Activated naive CD8-positive, alpha-beta T cell treated with anti-CD3 and anti-CD28 coated beads, Interleukin-2, amount 10 ng/mL, durations not matched to agents 7 days and 5 days (primary cell): Measurements from ENCODE around the gene ENPP4. TPM values are rescaled to one million over a fixed set of nuclear protein-coding genes. Genes with fewer than 3 reads are reported as not detected.
"Not testable (repeated sequence)": the region's sequence is repeated elsewhere in the genome, so short reads cannot be mapped to it uniquely, and the experiment has no call there.

Experiments
- ATAC-seq: fragments of 150-1000 bp; cut with Tn5 transposase; one replicate; pipeline ENCODE4 v1.10.0; 2021; ENCODE audit warnings: low read depth, moderate library complexity
- POLR2A ChIA-PET: fragments of 350-600 bp; sonication (Branson Sonifier 250); formaldehyde crosslinking; loops from one replicate; lab custom pipeline; 2021; ENCODE audit warnings: antibody characterized with exemption; lab: Charles Lee
- DNase-seq: peaks from one replicate; pipeline ENCODE4 v3.0.0; 2021
- H3K27ac Mint-ChIP-seq: one replicate; pipeline ENCODE4 v1.8.0; 2022; ENCODE audit warnings: mild to moderate bottlenecking, mixed read lengths
- H3K27me3 Mint-ChIP-seq: one replicate; pipeline ENCODE4 v1.8.0; 2022; ENCODE audit warnings: mild to moderate bottlenecking, moderate library complexity, mixed read lengths
- H3K36me3 Mint-ChIP-seq: one replicate; pipeline ENCODE4 v1.8.0; 2021; ENCODE audit warnings: mild to moderate bottlenecking, mixed read lengths
- H3K4me1 Mint-ChIP-seq: one replicate; pipeline ENCODE4 v1.8.0; 2021; ENCODE audit warnings: mixed read lengths
- H3K4me3 Mint-ChIP-seq: one replicate; pipeline ENCODE4 v1.8.0; 2022; ENCODE audit warnings: mild to moderate bottlenecking, moderate library complexity, mixed read lengths
- H3K9me3 Mint-ChIP-seq: one replicate; pipeline ENCODE4 v1.8.0; 2021; ENCODE audit warnings: mixed read lengths
- total RNA-seq, 2 experiments: library from RNA; stranded (reverse); gene quantifications; one replicate each; pipeline ENCODE4 v1.2.3, GENCODE V29; 2021

The ENPP4 gene
- total RNA-seq, 2 experiments from 2014 or later: 9.0 to 9.3 TPM

DNA sequence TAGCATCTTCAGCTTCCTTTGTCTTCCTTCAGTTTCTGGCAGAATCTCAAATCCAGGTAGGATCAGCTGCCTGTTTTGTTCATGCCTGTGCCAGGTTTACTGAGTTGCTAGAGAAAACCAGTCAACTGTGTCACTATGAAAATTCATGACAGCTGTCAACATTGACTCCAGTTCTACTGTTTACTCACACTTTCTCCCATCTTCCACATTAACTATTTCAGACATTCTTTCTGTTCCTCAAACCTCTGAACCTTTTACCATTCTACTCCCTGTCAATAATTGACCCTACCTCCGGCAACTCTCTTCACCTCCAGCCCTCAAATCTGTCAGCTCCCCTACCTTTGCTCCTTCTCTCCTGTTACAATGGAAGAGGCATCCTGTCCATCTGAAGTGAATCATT lies 8.5 kb downstream of the ENPP4 start:
- Mint-ChIP-seq H3K27me3 (no peaks in the 10 kb centered on the region), H3K27ac (no peak overlapping the region), H3K9me3 (no peaks in the 10 kb centered on the region), H3K4me1 (peaks cover 4% of the 10 kb centered on the region), H3K4me3 (no peak overlapping the region), H3K36me3 (peaks cover 11% of the 10 kb centered on the region)
- ATAC-seq (no peak), DNase-seq (no peak)
- POLR2A ChIA-PET: interaction anchor here (0.9 kb wide), 1 partner anchor 9 kb away, joined by 3 read pairs; the partner anchor contains the start of gene ENPP4

DNA sequence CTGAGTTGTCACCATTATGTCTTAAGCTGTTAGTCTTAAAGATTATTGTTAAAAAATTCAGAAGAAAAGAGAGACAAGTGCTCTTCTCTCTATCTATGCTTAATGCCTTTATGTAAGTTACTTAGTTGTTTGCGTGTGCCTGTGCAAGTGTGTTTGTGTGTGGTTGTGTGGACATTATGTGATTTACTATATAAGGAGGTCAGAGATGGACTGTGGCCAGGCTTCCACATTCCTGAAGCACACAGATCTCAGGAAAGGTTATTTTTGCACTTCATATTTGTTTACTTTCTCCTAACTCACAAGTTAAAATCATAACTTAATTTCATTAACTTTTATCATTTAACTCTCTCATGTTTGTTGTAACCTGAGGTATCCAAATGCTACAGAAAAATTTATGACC lies 14.5 kb downstream of the ENPP4 start:
- no peaks in the 10 kb centered on the region for H3K27me3 Mint-ChIP-seq
- POLR2A ChIA-PET: no interaction called here
- H3K27ac Mint-ChIP-seq: no peak overlapping the region
- no peak for ATAC-seq
- no peaks in the 10 kb centered on the region for H3K4me1 Mint-ChIP-seq
- no peak for DNase-seq
- H3K4me3 Mint-ChIP-seq: no peak overlapping the region
- no peaks in the 10 kb centered on the region for H3K9me3 Mint-ChIP-seq
- H3K36me3 Mint-ChIP-seq: peaks cover 10% of the 10 kb centered on the region

DNA sequence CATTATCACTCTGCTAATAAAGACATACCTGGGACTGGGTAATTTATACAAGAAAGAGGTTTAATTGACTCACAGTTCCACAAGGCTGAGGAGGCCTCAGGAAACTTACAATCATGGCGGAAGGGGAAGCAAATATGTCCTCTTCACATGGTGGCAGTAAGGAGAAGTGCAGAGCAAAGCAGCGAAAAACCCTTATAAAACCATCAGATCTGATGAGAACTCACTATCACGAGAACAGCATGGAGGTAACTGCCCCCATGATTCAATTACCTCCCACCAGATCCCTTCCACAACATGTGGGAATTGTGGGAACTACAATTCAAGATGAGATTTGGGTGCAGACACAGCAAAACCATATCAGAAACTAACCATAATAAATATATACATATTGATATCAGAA lies 19.3 kb downstream of the ENPP4 start:
- H3K27me3 Mint-ChIP-seq, H3K9me3 Mint-ChIP-seq, H3K4me1 Mint-ChIP-seq, H3K27ac Mint-ChIP-seq, H3K4me3 Mint-ChIP-seq, POLR2A ChIA-PET, DNase-seq, ATAC-seq, H3K36me3 Mint-ChIP-seq: not testable (repeated sequence)

DNA sequence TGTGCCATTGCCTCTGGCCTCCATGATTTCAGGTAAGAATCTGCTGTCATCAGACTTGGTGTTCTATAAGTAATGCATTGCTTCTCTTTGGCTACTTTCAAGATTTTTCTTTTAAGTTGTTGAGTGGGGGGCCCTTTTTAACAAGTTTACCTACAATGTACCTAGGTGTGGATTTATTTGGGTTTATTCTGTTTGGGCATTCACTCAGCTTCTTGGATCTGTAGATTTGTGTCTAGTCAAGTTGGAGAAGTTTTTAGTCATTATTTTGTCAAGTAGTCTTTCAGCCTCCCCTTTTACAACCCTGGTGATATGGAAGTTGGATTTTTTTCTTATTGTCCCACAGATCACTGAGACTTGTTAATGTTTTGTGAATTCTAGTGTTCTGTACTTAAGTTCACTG lies 26.9 kb downstream of the ENPP4 start:
- Mint-ChIP-seq H3K4me3 (no peak overlapping the region), H3K9me3 (peaks cover 2% of the 10 kb centered on the region), H3K27me3 (peaks cover 18% of the 10 kb centered on the region), H3K4me1 (no peaks in the 10 kb centered on the region), H3K27ac (no peak overlapping the region), H3K36me3 (no peaks in the 10 kb centered on the region)
- no peak for DNase-seq
- POLR2A ChIA-PET: no interaction called here
- ATAC-seq: no peak

DNA sequence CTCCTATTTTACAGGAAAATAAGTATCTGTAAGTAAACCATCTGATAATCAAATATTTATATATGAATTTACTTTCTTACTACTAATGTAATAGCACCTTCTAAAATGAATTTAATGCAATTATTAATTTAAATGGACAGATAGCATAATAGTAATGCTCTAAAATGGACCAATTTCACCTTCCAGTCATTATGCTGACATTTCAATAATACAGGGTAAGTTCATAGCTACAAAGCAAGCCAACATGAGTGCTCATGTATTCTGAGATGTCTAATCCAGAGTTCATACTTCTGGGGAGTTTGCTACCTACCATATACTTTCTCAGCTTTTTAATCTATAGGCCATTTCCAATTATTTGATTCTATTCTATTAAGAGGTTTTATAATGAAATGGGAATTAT lies 29.4 kb downstream of the ENPP4 start:
- Mint-ChIP-seq H3K27ac (no peak overlapping the region), H3K4me3 (no peak overlapping the region), H3K9me3 (peaks cover 2% of the 10 kb centered on the region), H3K4me1 (no peaks in the 10 kb centered on the region), H3K36me3 (no peaks in the 10 kb centered on the region), H3K27me3 (peaks cover 14% of the 10 kb centered on the region)
- ATAC-seq (no peak), DNase-seq (no peak)
- POLR2A ChIA-PET: no interaction called here

DNA sequence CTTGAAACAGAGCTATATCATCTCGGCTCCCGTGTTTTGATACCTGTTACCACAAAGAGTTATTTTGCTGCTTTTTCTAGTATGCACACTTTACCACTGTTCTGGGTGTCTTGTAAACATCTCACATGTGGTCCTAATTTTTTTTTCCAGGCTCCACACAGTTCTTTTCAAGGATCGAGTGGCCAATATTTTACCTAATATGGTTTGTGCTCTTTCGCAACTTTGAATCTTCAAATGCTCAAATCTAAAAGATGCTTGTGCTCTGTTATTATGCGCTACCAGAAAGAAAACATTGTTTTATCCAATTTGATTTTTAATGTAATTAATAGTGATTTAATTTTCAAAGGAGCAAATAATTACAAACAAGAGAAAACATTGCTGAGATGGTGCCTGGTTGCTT lies 30.3 kb downstream of the ENPP4 start:
- no peaks in the 10 kb centered on the region for H3K4me1 Mint-ChIP-seq
- H3K27ac Mint-ChIP-seq: no peak overlapping the region
- POLR2A ChIA-PET: no interaction called here
- peaks cover 13% of the 10 kb centered on the region for H3K27me3 Mint-ChIP-seq
- DNase-seq: no peak
- H3K9me3 Mint-ChIP-seq: peaks cover 2% of the 10 kb centered on the region
- H3K4me3 Mint-ChIP-seq: no peak overlapping the region
- no peaks in the 10 kb centered on the region for H3K36me3 Mint-ChIP-seq
- ATAC-seq: no peak

DNA sequence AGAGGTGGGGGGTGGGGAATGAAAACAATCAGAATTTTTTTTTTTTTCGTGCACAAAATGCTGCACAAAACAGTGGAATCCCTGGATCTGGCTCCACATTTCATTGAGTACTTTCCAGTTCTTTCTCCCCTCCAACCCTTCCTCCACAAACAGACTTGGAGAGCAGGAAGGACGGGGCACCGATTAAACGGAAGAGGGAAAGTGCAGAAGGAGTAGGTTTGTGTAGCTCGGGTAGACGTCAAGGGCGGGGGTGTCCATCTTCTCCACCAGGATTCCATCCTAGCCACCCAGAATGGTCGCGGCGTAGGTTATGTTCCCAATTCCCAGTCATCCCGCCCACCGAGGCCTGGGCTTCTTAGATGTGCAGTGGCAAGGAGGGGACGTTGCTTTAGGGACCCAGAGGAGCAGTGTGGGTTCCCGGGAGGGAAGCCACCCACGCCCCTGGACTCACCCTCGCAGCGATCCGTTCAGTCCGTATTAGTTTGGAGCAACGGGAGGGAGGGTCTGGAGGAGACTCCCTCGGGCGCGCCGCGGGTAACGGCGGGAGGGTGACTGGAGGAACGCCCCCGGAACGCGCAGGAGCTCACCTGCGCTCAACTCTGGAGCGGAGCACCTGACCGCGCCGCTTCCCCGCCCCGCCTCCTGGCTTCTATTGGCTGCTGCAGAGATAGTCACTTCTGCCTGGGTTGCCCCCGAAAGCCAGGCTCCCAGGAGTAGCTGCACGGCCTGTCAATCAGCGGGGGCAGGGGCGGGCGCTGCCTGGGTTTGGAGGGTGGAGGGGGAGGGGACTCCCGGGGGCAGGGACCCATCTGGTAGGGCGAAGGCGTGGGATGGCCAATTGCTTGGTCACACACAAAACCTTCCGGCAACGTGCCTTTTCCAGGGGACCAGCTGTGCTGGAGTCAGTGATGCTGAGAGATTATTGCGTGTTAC lies 40.8 kb downstream of the ENPP4 start, which contains the start of gene ENPP5:
TSS of gene ENPP5 (minus strand) at position 624 of the 933 bp plus-strand sequence. CDS start 2,718 bp downstream, outside the sequence.
- peaks cover 28% of the 10 kb centered on the region for H3K27me3 Mint-ChIP-seq
- peaks cover 7% of the 10 kb centered on the region for H3K4me1 Mint-ChIP-seq
- H3K9me3 Mint-ChIP-seq: no peaks in the 10 kb centered on the region
- H3K27ac Mint-ChIP-seq: no peak within 1 kb of the TSS
- H3K36me3 Mint-ChIP-seq: no peaks in the 10 kb centered on the region
- peak; percentile 67 for DNase-seq
- H3K4me3 Mint-ChIP-seq: peak within 1 kb of the TSS; percentile 82
- POLR2A ChIA-PET: no interaction called here
- peak; percentile 90 for ATAC-seq

DNA sequence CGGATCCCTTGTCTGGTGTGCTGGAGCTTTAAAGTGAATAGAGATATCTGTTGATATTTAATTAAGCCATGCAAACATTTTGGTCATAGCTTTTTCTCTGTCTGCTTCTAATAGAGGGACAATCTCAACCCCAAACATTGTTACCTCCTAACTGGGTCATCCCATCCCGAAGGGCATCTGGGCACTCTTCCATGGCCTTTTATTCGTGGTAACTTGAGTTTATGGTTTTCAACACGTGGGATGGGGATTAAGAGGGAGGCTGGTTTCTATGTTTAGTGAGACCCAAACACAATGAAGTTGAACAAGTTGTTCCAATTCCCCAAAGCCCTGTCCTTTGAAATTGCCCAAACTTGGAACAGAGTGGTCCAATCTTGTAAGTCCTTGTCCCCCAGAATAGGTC lies 42.4 kb downstream of the ENPP4 start:
- H3K27me3 Mint-ChIP-seq: peaks cover 29% of the 10 kb centered on the region
- H3K4me3 Mint-ChIP-seq: no peak overlapping the region
- H3K27ac Mint-ChIP-seq: no peak overlapping the region
- ATAC-seq (no peak), DNase-seq (no peak)
- no peaks in the 10 kb centered on the region for H3K9me3 Mint-ChIP-seq
- no peaks in the 10 kb centered on the region for H3K36me3 Mint-ChIP-seq
- POLR2A ChIA-PET: no interaction called here
- peaks cover 11% of the 10 kb centered on the region for H3K4me1 Mint-ChIP-seq

DNA sequence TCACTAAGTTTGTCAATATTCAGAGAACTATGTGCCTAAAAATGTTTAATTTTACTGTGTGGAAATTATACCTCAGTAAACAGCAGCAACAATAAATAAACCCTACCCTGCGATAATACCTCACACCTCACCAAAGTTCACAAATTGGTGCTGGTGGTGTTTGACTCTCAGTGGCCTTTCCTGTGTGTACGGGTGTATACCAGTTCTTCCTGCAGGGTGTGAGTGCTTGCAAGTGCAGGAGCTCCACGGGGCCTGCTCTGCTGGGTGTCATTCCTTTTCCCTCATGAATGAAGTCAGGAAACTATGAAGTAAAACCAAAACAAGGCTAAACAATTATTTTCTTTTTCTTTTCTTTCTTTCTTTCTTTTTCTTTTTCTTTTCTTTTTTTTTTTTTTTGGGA lies 45.1 kb downstream of the ENPP4 start:
- peak overlapping the region; percentile 45 for H3K4me3 Mint-ChIP-seq
- DNase-seq (no peak), ATAC-seq (no peak)
- H3K9me3 Mint-ChIP-seq: peaks cover 5% of the 10 kb centered on the region
- peaks cover 4% of the 10 kb centered on the region for H3K36me3 Mint-ChIP-seq
- POLR2A ChIA-PET: no interaction called here
- peaks cover 45% of the 10 kb centered on the region for H3K27me3 Mint-ChIP-seq
- peaks cover 11% of the 10 kb centered on the region for H3K4me1 Mint-ChIP-seq
- H3K27ac Mint-ChIP-seq: peak overlapping the region; percentile 19

DNA sequence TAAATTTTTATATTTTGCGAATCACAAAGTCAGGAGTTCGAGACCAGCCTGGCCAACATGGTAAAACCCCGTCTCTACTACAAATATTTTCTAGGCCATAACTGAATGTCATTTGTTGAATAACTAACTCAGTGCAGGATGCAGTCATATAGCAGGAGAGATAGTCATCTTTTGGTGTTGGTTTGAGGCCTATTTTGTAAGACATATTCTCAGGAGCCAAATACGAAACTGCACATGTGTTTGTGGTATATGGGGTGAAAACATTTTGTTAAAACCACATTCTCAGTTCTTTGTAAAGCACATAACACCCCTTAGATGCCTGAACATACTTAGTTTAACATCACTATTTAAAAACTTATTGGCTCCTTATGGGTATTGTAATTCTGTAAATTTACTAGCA lies 45.7 kb downstream of the ENPP4 start:
- peak overlapping the region; percentile 45 for H3K4me3 Mint-ChIP-seq
- peaks cover 5% of the 10 kb centered on the region for H3K9me3 Mint-ChIP-seq
- peaks cover 43% of the 10 kb centered on the region for H3K27me3 Mint-ChIP-seq
- DNase-seq (no peak), ATAC-seq (peak; percentile 82)
- peak overlapping the region; percentile 19 for H3K27ac Mint-ChIP-seq
- H3K36me3 Mint-ChIP-seq: peaks cover 4% of the 10 kb centered on the region
- POLR2A ChIA-PET: no interaction called here
- H3K4me1 Mint-ChIP-seq: peaks cover 11% of the 10 kb centered on the region

DNA sequence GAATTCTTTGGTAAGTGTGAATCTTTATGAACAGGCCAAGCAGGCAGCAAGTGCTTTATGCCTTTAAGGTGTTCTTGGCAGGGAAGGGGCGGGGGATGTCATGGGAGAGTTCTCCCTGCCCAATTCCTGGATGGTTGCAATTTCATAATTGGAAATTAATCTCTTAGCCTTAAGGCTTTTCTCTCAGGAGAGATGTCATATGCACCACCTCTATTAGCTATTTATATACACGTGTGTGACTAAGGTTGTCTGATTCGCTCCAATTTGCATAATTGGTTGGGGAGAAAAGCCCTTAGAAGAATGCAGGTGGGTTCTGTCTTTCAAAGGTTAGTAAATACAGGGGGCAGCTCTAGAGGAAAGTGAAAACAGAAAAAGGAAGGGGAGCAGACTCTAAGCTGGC lies 46.2 kb downstream of the ENPP4 start:
- Mint-ChIP-seq H3K4me1 (peaks cover 11% of the 10 kb centered on the region), H3K4me3 (no peak overlapping the region)

DNA sequence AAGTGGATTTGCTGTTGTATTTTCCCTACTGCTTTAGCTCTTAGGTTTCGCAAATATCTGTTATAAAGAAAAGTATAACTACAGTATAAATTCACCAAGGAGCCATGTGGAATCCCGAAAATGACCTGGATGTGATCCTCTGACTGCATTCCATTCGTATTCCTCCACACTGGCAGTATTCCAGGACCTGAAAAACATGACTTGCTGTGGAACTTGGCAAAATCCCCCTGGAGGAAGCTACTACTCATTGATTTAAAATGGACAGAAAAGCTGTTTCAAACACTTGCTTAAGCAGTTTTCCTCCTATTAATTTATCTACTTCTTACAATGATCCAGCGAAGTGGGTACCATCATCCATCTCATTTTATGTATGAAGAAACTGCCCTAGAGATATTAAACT lies 54.3 kb downstream of the ENPP4 start:
- H3K27me3 Mint-ChIP-seq: peaks cover 67% of the 10 kb centered on the region
- no peaks in the 10 kb centered on the region for H3K4me1 Mint-ChIP-seq
- no peak overlapping the region for H3K4me3 Mint-ChIP-seq
- H3K9me3 Mint-ChIP-seq: peaks cover 1% of the 10 kb centered on the region
- ATAC-seq (no peak), DNase-seq (no peak)
- H3K36me3 Mint-ChIP-seq: no peaks in the 10 kb centered on the region
- POLR2A ChIA-PET: no interaction called here
- H3K27ac Mint-ChIP-seq: no peak overlapping the region

More for the DNA sequence above, 46.2 kb downstream of the ENPP4 start:
- peaks cover 5% of the 10 kb centered on the region for H3K9me3 Mint-ChIP-seq
- H3K27ac Mint-ChIP-seq: no peak overlapping the region
- no peak for ATAC-seq
- no peak for DNase-seq
- peaks cover 4% of the 10 kb centered on the region for H3K36me3 Mint-ChIP-seq
- peaks cover 42% of the 10 kb centered on the region for H3K27me3 Mint-ChIP-seq
- POLR2A ChIA-PET: no interaction called here

DNA sequence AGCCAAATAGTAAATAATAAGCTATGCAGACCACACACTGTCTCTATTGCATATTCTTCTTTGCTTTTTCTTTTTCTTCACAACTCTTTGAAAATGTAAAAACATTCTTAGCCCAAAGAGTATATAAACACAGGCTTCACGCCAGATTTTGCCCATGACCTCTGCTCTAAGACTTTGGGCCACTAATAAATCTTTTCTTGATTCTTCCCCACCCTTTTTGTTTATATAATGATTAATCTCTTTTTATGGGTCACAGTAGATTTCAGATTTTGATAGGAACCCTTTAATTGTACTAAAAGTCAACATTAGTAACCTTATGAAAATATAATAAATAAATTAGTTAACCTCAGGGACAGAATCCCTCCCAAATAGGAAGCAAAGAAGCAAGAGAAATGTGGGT lies 56.8 kb downstream of the ENPP4 start:
- no peaks in the 10 kb centered on the region for H3K4me1 Mint-ChIP-seq

DNA sequence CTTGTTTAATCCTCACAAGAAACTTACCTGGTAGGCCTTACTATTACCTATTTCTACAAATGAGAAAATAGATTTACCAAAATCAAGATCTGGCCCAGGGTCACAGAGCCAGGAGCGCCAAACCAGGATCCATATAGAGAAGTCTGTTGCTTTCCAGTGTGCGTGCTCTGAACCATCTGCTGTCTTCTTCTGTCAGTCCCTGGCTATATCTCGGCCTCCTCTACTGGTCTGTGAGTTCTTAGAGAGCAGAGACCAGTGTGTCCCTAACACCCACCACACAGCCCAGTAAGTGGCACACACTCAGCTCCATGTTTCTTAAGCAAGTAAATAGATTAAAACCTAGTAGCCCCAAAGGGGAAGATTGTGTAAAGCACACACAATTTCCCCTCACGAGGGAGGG lies 59.9 kb downstream of the ENPP4 start:
- no peak for ATAC-seq
- H3K36me3 Mint-ChIP-seq: no peaks in the 10 kb centered on the region
- H3K4me3 Mint-ChIP-seq: no peak overlapping the region
- DNase-seq: no peak
- peaks cover 37% of the 10 kb centered on the region for H3K27me3 Mint-ChIP-seq
- H3K4me1 Mint-ChIP-seq: no peaks in the 10 kb centered on the region
- H3K9me3 Mint-ChIP-seq: no peaks in the 10 kb centered on the region
- POLR2A ChIA-PET: no interaction called here
- no peak overlapping the region for H3K27ac Mint-ChIP-seq

More for the DNA sequence above, 56.8 kb downstream of the ENPP4 start:
- Mint-ChIP-seq H3K9me3 (no peaks in the 10 kb centered on the region), H3K27me3 (peaks cover 53% of the 10 kb centered on the region), H3K4me3 (no peak overlapping the region), H3K36me3 (no peaks in the 10 kb centered on the region), H3K27ac (no peak overlapping the region)
- POLR2A ChIA-PET: no interaction called here
- ATAC-seq: no peak
- DNase-seq: no peak
